Epithelial cell of esophagus (primary cell): ENCODE results near the gene DCLK1.
"Not testable (repeated sequence)": the region's sequence is repeated elsewhere in the genome, so short reads cannot be mapped to it uniquely, and the experiment has no call there.

Source experiments
- DNase-seq: peaks from one replicate; pipeline ENCODE4 v3.0.0; 2010; ENCODE audit warnings: low read depth
- H3K4me3 ChIP-seq: 2 replicates; pipeline ENCODE4 v1.5.1; 2011; ENCODE audit warnings: mild to moderate bottlenecking, low read length, control low read depth
- CTCF ChIP-seq: IDR thresholded peaks from 2 replicates; pipeline ENCODE4 v1.5.1; 2011; ENCODE audit warnings: low read depth, mild to moderate bottlenecking, low read length, control low read depth, inconsistent platforms; ENCODE audit not compliant: insufficient read depth; ENCODE audit errors: missing control alignments

The DCLK1 gene

GRCh38 chr13:35983206-35983605, 148.0 kb downstream of the DCLK1 start:
- TF ChIP-seq CTCF: no peak
- H3K4me3 ChIP-seq: no peak overlapping the region
- no peak for DNase-seq

- no peak for TF ChIP-seq CTCF
- peak; percentile 59 for DNase-seq
- no peak overlapping the region for H3K4me3 ChIP-seq
These were observed 151.7 kb downstream of the DCLK1 start for GRCh38 chr13:35979361-35979951.

GRCh38 chr13:35978607-35979316, 152.4 kb downstream of the DCLK1 start:
- TF ChIP-seq CTCF: peak; percentile 65
- peak; percentile 65 for DNase-seq
- no peak overlapping the region for H3K4me3 ChIP-seq

- no peak for TF ChIP-seq CTCF
- DNase-seq: no peak
- no peak overlapping the region for H3K4me3 ChIP-seq
These were observed 154.1 kb downstream of the DCLK1 start for GRCh38 chr13:35977060-35977459.

GRCh38 chr13:35976126-35976525, 155.1 kb downstream of the DCLK1 start:
- TF ChIP-seq CTCF: no peak
- no peak overlapping the region for H3K4me3 ChIP-seq
- no peak for DNase-seq

- not testable (repeated sequence) for DNase-seq, H3K4me3 ChIP-seq
These were observed 164.2 kb downstream of the DCLK1 start for GRCh38 chr13:35966951-35967350.

GRCh38 chr13:35966024-35966423, 165.2 kb downstream of the DCLK1 start:
- no peak overlapping the region for H3K4me3 ChIP-seq
- DNase-seq: no peak
- no peak for TF ChIP-seq CTCF
